BLaER1 treated with 17β-estradiol and CSF1 and Interleukin-3, amounts not matched to agents 10 nM and 100 nM (cell line): Measurements from ENCODE around the gene CORO2B.

Source experiments
- H3K27ac ChIP-seq, 11 experiments: shearing (Covaris generic); formaldehyde crosslinking; 2 replicates each; pipeline ENCODE4 v1.8.1; 2022
- H3K27me3 ChIP-seq, 11 experiments: shearing (Covaris generic); formaldehyde crosslinking; 2 replicates each; pipeline ENCODE4 v1.8.1; 2022
- H3K36me3 ChIP-seq, 11 experiments: shearing (Covaris generic); formaldehyde crosslinking; 2 replicates each; pipeline ENCODE4 v1.8.1; 2022
- H3K4me1 ChIP-seq, 10 experiments: shearing (Covaris generic); formaldehyde crosslinking; 2 replicates each; pipeline ENCODE4 v1.8.1; 2022
- H3K4me2 ChIP-seq, 11 experiments: shearing (Covaris generic); formaldehyde crosslinking; 2 replicates each; pipeline ENCODE4 v1.8.1; 2022
- H3K4me3 ChIP-seq, 10 experiments: shearing (Covaris generic); formaldehyde crosslinking; 2 replicates each; pipeline ENCODE4 v1.8.1; 2022
- H3K9ac ChIP-seq, 11 experiments: shearing (Covaris generic); formaldehyde crosslinking; 2 replicates each; pipeline ENCODE4 v1.8.1; 2022
- H3K9me3 ChIP-seq, 11 experiments: shearing (Covaris generic); formaldehyde crosslinking; replicated peaks in 1 of 11; 2 replicates each; pipeline ENCODE4 v1.8.1; 2022
- H4K20me1 ChIP-seq, 11 experiments: shearing (Covaris generic); formaldehyde crosslinking; 2 replicates each; pipeline ENCODE4 v1.8.1; 2022
- Cebpa-rat ChIP-seq, 11 experiments: shearing (Covaris generic); IDR thresholded peaks; 2 replicates each; pipeline ENCODE4 v1.8.1; 2022

Gene CORO2B

DNA sequence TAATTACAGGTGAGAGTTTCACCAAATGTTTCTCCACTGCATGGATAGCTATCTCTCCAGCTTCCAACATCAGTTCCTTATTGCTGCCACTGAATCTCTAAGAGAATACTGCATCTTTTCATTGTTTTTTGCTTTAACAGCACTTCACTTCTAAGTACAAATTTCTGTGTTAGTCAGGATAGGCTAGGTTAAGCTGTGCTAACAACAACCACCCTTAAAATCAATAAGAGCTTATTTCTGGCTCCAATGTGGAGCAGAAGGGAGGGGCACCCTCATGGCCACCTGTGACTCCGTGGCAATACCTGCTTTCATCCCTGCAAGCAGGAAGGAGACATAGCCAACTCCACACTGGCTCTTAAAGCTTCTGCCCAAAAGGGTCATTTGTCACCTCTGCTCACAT is 36.4 kb upstream of the CORO2B start:
- H3K9ac ChIP-seq, result no peak overlapping the region
- H3K36me3 ChIP-seq, result no peaks in the 10 kb centered on the region
- no peak overlapping the region for H3K27ac ChIP-seq
- no peaks in the 10 kb centered on the region for H3K27me3 ChIP-seq
- H3K4me1 ChIP-seq, result no peaks in the 10 kb centered on the region; a peak in 1 of 20 replicates
- H4K20me1 ChIP-seq, result no peaks in the 10 kb centered on the region
- H3K9me3 ChIP-seq, result peaks cover 0 to 6% (median 3%) of the 10 kb centered on the region in 11 experiments; a peak in 2 of 22 replicates
- no peak overlapping the region for H3K4me2 ChIP-seq
- TF ChIP-seq Cebpa-rat (IDR thresholded peaks at IDR 0.05), result no peak
- no peak overlapping the region for H3K4me3 ChIP-seq

DNA sequence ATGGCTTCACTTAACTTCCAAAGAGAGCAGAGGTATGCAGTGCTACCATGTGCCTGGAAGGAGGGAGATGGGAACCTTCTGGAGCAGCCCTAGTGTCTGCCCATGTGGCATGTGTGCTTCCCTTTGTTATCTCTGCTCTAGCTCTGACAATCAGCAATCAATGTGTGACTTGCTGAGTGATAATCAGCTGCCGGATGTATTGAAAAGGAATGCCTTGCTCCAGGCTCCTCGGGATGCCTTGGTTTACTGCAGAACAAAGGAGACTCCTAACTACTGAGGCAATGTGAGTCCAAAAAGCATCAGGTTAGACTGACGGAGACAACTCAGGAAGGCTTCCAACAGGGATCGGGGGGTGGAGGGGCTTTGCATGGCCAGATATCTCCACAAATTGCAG is 36.0 kb upstream of the CORO2B start:
- Histone ChIP-seq H3K4me1 (no peaks in the 10 kb centered on the region; a peak in 1 of 20 replicates), H3K27me3 (no peaks in the 10 kb centered on the region), H3K36me3 (no peaks in the 10 kb centered on the region), H3K4me2 (no peak overlapping the region), H3K4me3 (no peak overlapping the region), H3K9me3 (peaks cover 0 to 6% (median 3%) of the 10 kb centered on the region in 11 experiments; a peak in 2 of 22 replicates), H4K20me1 (no peaks in the 10 kb centered on the region), H3K27ac (no peak overlapping the region), H3K9ac (no peak overlapping the region)
- TF ChIP-seq Cebpa-rat (IDR thresholded peaks at IDR 0.05), result no peak

- Histone ChIP-seq H3K4me3 (no peak overlapping the region), H3K4me2 (no peak overlapping the region), H3K4me1 (no peaks in the 10 kb centered on the region; a peak in 1 of 20 replicates), H3K9me3 (peaks cover 0 to 6% (median 3%) of the 10 kb centered on the region in 11 experiments; a peak in 2 of 22 replicates), H4K20me1 (no peaks in the 10 kb centered on the region), H3K36me3 (no peaks in the 10 kb centered on the region), H3K27ac (no peak overlapping the region), H3K9ac (no peak overlapping the region), H3K27me3 (no peaks in the 10 kb centered on the region)
- no peak for TF ChIP-seq Cebpa-rat (IDR thresholded peaks at IDR 0.05)
Observed at GRCh38 chr15:68543165-68544008, 35.4 kb upstream of the CORO2B start.

- Histone ChIP-seq H3K9ac (no peak overlapping the region), H3K4me1 (0 out of 20 replicates have a peak, but pooled peaks cover 0 to 4% (median 0%) of the 10 kb centered on the region in 10 experiments), H3K36me3 (no peaks in the 10 kb centered on the region), H3K27me3 (no peaks in the 10 kb centered on the region), H3K4me3 (no peak overlapping the region), H3K27ac (no peak overlapping the region), H4K20me1 (no peaks in the 10 kb centered on the region; a peak in 1 of 22 replicates), H3K9me3 (no peaks in the 10 kb centered on the region), H3K4me2 (no peak overlapping the region)
- no peak for TF ChIP-seq Cebpa-rat (IDR thresholded peaks at IDR 0.05)
Observed at GRCh38 chr15:68546318-68546717, 32.5 kb upstream of the CORO2B start.

GRCh38 chr15:68548364-68548763 is 30.4 kb upstream of the CORO2B start:
- Histone ChIP-seq H3K4me2 (no peak overlapping the region), H4K20me1 (peaks cover 0 to under 1% (median 0%) of the 10 kb centered on the region in 11 experiments; a peak in 1 of 22 replicates), H3K27me3 (no peaks in the 10 kb centered on the region), H3K4me3 (no peak overlapping the region), H3K36me3 (no peaks in the 10 kb centered on the region), H3K4me1 (peaks cover 0 to 9% (median 0%) of the 10 kb centered on the region in 10 experiments; a peak in 2 of 20 replicates), H3K9me3 (no peaks in the 10 kb centered on the region), H3K27ac (no peak overlapping the region), H3K9ac (no peak overlapping the region)
- no peak for TF ChIP-seq Cebpa-rat (IDR thresholded peaks at IDR 0.05)

DNA sequence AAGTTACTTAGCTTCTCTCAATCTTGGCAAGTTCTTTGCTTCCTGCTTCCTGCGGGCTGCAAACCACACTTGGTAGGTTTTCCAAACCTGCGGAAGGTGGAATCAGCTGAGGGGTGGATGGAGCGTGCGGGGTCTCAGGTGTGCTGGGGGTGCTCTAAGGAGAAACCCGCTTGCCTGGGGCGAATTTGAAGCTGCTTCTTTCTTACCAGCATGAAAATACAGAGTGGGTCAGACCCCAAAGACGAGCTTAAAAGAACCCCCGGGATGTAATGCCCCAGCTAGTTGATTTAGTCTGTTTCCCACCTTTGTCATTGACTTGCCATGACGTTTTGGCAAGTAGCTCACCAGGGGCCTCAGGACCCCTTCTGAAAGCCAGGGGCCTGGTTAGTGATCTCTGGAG is 28.8 kb upstream of the CORO2B start:
- Histone ChIP-seq H3K4me1 (peaks cover 0 to 11% (median 0%) of the 10 kb centered on the region in 10 experiments; a peak in 3 of 20 replicates), H3K36me3 (no peaks in the 10 kb centered on the region), H4K20me1 (peaks cover 0 to 8% (median 0%) of the 10 kb centered on the region in 11 experiments; a peak in 1 of 22 replicates), H3K4me3 (no peak overlapping the region), H3K27ac (no peak overlapping the region), H3K9me3 (no peaks in the 10 kb centered on the region), H3K27me3 (no peaks in the 10 kb centered on the region), H3K9ac (no peak overlapping the region), H3K4me2 (no peak overlapping the region)
- TF ChIP-seq Cebpa-rat (IDR thresholded peaks at IDR 0.05), result no peak

DNA sequence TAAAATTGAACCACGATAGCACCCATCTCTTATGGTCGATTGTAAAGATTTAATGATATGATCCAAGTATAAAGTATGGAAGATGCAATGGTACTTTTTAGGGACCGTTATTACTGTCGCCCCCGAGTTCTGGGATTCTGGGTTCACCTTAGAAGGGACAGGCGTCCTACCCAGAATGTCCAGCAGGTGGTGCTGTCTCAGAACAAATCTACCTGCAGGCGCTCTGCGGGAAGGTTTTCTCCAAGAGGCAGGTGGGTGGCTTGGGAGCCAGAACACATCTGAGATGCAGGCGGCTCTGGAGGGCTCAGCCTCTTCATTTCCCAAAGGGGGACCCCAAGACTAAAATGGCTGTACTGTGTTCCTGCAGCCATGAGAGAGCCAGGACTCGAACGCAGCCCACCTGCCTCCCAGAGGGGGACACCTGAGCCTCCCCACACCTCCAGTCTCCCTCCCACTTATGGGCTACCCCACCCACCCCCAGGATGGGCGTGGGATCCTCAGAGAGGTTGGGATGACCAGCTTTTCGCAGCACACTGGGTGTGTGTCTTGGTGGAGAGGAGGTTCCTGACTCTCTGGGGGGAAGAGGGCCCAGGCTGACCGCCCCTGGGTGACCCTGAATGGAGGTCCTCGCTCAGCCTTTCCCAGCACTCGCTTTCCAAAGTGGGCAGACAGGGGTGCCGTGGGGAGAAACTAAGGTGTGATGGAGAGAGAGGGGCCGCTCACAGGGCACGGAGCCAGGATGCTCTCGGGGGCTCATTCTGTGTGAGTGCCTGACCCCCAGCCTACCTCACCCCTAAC is 28.1 kb upstream of the CORO2B start:
- H3K4me3 ChIP-seq, result no peak overlapping the region
- TF ChIP-seq Cebpa-rat (IDR thresholded peaks at IDR 0.05), result no peak
- H3K4me1 ChIP-seq, result peaks cover 0 to 15% (median 3%) of the 10 kb centered on the region in 10 experiments; a peak in 5 of 20 replicates
- H3K36me3 ChIP-seq, result no peaks in the 10 kb centered on the region
- peaks cover 0 to 8% (median 0%) of the 10 kb centered on the region in 11 experiments; a peak in 1 of 22 replicates for H4K20me1 ChIP-seq
- H3K9me3 ChIP-seq, result no peaks in the 10 kb centered on the region
- no peak overlapping the region for H3K9ac ChIP-seq
- no peaks in the 10 kb centered on the region for H3K27me3 ChIP-seq
- no peak overlapping the region for H3K27ac ChIP-seq
- no peak overlapping the region for H3K4me2 ChIP-seq

- Histone ChIP-seq H3K27me3 (no peaks in the 10 kb centered on the region), H3K9ac (peak overlapping the region in 1 of 11 experiments; percentile 31; a peak in 1 of 22 replicates), H3K4me3 (no peak overlapping the region), H3K36me3 (no peaks in the 10 kb centered on the region), H3K9me3 (no peaks in the 10 kb centered on the region), H3K4me1 (peaks cover 0 to 15% (median 3%) of the 10 kb centered on the region in 10 experiments; a peak in 5 of 20 replicates), H3K27ac (no peak overlapping the region), H4K20me1 (peaks cover 0 to 8% (median 0%) of the 10 kb centered on the region in 11 experiments; a peak in 1 of 22 replicates), H3K4me2 (no peak overlapping the region)
- no peak for TF ChIP-seq Cebpa-rat (IDR thresholded peaks at IDR 0.05)
Observed at GRCh38 chr15:68551296-68551635, 27.5 kb upstream of the CORO2B start.

DNA sequence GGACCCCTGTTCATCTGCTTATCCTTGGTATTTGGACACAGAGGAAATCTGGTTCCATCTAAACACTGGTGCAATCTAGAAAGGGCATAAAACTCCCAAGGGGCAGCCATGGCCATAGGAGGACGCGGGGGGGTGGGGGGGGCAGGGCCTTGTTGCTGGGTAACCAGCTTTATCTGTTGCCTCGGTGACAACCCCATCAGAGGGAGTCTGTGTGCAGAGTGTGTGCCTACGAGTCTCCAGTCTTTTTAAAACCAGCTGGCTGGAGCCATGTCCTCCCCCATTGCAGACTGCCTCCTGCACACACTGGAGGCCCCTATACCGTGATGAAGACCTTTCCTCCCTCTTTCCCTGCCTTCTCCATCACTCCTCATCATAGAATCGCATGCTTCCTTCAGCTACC is 26.4 kb upstream of the CORO2B start:
- no peaks in the 10 kb centered on the region for H3K36me3 ChIP-seq
- no peak overlapping the region for H3K4me2 ChIP-seq
- H3K4me3 ChIP-seq, result no peak overlapping the region
- H3K4me1 ChIP-seq, result peaks cover 0 to 15% (median 3%) of the 10 kb centered on the region in 10 experiments; a peak in 6 of 20 replicates
- no peaks in the 10 kb centered on the region for H3K9me3 ChIP-seq
- no peak for TF ChIP-seq Cebpa-rat (IDR thresholded peaks at IDR 0.05)
- peaks cover 0 to 8% (median 0%) of the 10 kb centered on the region in 11 experiments; a peak in 1 of 22 replicates for H4K20me1 ChIP-seq
- no peaks in the 10 kb centered on the region for H3K27me3 ChIP-seq
- H3K9ac ChIP-seq, result no peak overlapping the region
- no peak overlapping the region for H3K27ac ChIP-seq
